Mesothelial cell of epicardium (in vitro differentiated cells): ENCODE results near the gene CELF5. TPM values are rescaled to one million over a fixed set of nuclear protein-coding genes. Genes with fewer than 3 reads are reported as not detected.

Source experiments
- DNase-seq, 2 experiments: peaks; one replicate each; pipeline ENCODE4 v3.0.0; 2021; ENCODE audit warnings: low spot score in 2 of 2; ENCODE audit not compliant: unreplicated experiment in 2 of 2
- H3K27ac Mint-ChIP-seq: 2 replicates; pipeline ENCODE4 v1.8.0; 2021; ENCODE audit warnings: mixed read lengths
- H3K27me3 Mint-ChIP-seq: 2 replicates; pipeline ENCODE4 v1.8.0; 2021; ENCODE audit warnings: low read depth, mixed read lengths
- H3K36me3 Mint-ChIP-seq: 2 replicates; pipeline ENCODE4 v1.8.0; 2021; ENCODE audit warnings: mixed read lengths
- H3K4me1 Mint-ChIP-seq: 2 replicates; pipeline ENCODE4 v1.8.0; 2021; ENCODE audit warnings: mixed read lengths
- H3K4me3 Mint-ChIP-seq: 2 replicates; pipeline ENCODE4 v1.8.0; 2021; ENCODE audit warnings: mild to moderate bottlenecking, moderate library complexity, mixed read lengths
- H3K9me3 Mint-ChIP-seq: 2 replicates; pipeline ENCODE4 v1.8.0; 2021; ENCODE audit warnings: mixed read lengths
- CTCF ChIP-seq: fragments of 200-600 bp; sonication (generic); IDR thresholded peaks from one replicate; pipeline ENCODE4 v1.5.0; 2021; ENCODE audit warnings: antibody characterized with exemption; ENCODE audit not compliant: unreplicated experiment
- total RNA-seq: library from RNA; stranded (reverse); gene quantifications from 3 replicates; pipeline ENCODE4 v1.2.1, GENCODE V29; 2021

CELF5 gene
- total RNA-seq, 1 donor from 2014 or later: 2.4 TPM

GRCh38 chr19:3344608-3345598 is 120.4 kb downstream of the CELF5 start:
- Mint-ChIP-seq H3K4me3 (no peak overlapping the region), H3K9me3 (no peaks in the 10 kb centered on the region), H3K4me1 (no peaks in the 10 kb centered on the region), H3K27ac (no peak overlapping the region), H3K36me3 (no peaks in the 10 kb centered on the region), H3K27me3 (peaks cover 37% of the 10 kb centered on the region)
- DNase-seq: no peak
- no peak for TF ChIP-seq CTCF

GRCh38 chr19:3345850-3346460 is 121.5 kb downstream of the CELF5 start:
- H3K27me3 Mint-ChIP-seq: peaks cover 37% of the 10 kb centered on the region
- no peaks in the 10 kb centered on the region for H3K4me1 Mint-ChIP-seq
- DNase-seq: no peak
- no peak overlapping the region for H3K27ac Mint-ChIP-seq
- TF ChIP-seq CTCF: no peak
- no peaks in the 10 kb centered on the region for H3K36me3 Mint-ChIP-seq
- no peaks in the 10 kb centered on the region for H3K9me3 Mint-ChIP-seq
- no peak overlapping the region for H3K4me3 Mint-ChIP-seq

Other genes starting within 250 kb of the CELF5 start
- 4.3 to 7.6 TPM (median 6.9 TPM) in 3 replicates for gene TLE6, start 247.1 kb upstream of the CELF5 start, total RNA-seq
- gene TLE2, start 195.4 kb upstream of the CELF5 start, total RNA-seq: 101 to 103 TPM (median 101 TPM) in 3 replicates
- 411 to 417 TPM (median 413 TPM) in 3 replicates for gene TLE5, start 162.2 kb upstream of the CELF5 start, total RNA-seq
- gene GNA11, start 130.3 kb upstream of the CELF5 start, total RNA-seq: 35.9 to 40.0 TPM (median 36.3 TPM) in 3 replicates
- gene GNA15, start 88.6 kb upstream of the CELF5 start, total RNA-seq: 0.09 to 0.13 TPM (median 0.13 TPM) in 3 replicates
- gene S1PR4, start 45.9 kb upstream of the CELF5 start, total RNA-seq: not detected in 3 replicates
- gene NCLN, start 38.7 kb upstream of the CELF5 start, total RNA-seq: 51.2 to 53.0 TPM (median 51.5 TPM) in 3 replicates
- 28.6 to 32.9 TPM (median 32.2 TPM) in 3 replicates for gene NFIC, start 141.9 kb downstream of the CELF5 start, total RNA-seq